NCI-H1436 (cell line): ENCODE measurements around the gene ACADS.
A peak's percentile ranks its signal among the peaks of the same experiment; 100 is the strongest.

Source experiments
- DNase-seq: peaks from one replicate; lab custom pipeline; 2025; lab: John Stamatoyannopoulos, UW

The ACADS gene

GRCh38 chr12:120725659-120726509, at the start of gene ACADS:
Gene ACADS, plus strand, starts transcription at chr12:120725826. Its CDS starts 60 bp downstream, at chr12:120725886.
- peak; percentile 88 for DNase-seq

- no peak for DNase-seq
Observed at GRCh38 chr12:120677765-120678473, 47.7 kb upstream of the ACADS start.

- DNase-seq = no peak
Observed at GRCh38 chr12:120678572-120678971, 47.1 kb upstream of the ACADS start.

- no peak for DNase-seq
Observed at GRCh38 chr12:120680165-120680738, 45.4 kb upstream of the ACADS start.

- DNase-seq = no peak
Observed at GRCh38 chr12:120684523-120684932, 41.1 kb upstream of the ACADS start.

- DNase-seq = no peak
Observed at GRCh38 chr12:120685522-120685921, 40.1 kb upstream of the ACADS start.

- peak; percentile 98 for DNase-seq
Observed at GRCh38 chr12:120686151-120686689, 39.4 kb upstream of the ACADS start.

GRCh38 chr12:120686690-120687577, 38.7 kb upstream of the ACADS start, which contains the start of gene MLEC:
Gene MLEC, plus strand, starts transcription at chr12:120687149. Its CDS starts 148 bp downstream, at chr12:120687297.
- DNase-seq = peak; percentile 96

- no peak for DNase-seq
Observed at GRCh38 chr12:120687578-120688289, 37.9 kb upstream of the ACADS start.

GRCh38 chr12:120688527-120689071, 37.0 kb upstream of the ACADS start:
- DNase-seq = no peak

GRCh38 chr12:120689397-120690082, 36.1 kb upstream of the ACADS start:
- no peak for DNase-seq

- no peak for DNase-seq
Observed at GRCh38 chr12:120690083-120690450, 35.6 kb upstream of the ACADS start.

- DNase-seq = no peak
Observed at GRCh38 chr12:120690978-120691377, 34.6 kb upstream of the ACADS start.

- DNase-seq = no peak
Observed at GRCh38 chr12:120692524-120693033, 33.0 kb upstream of the ACADS start.

GRCh38 chr12:120693848-120694247, 31.8 kb upstream of the ACADS start:
- no peak for DNase-seq

GRCh38 chr12:120696626-120697025, 29.0 kb upstream of the ACADS start:
- no peak for DNase-seq

- DNase-seq = no peak
Observed at GRCh38 chr12:120697344-120697743, 28.3 kb upstream of the ACADS start.

GRCh38 chr12:120698665-120699064, 27.0 kb upstream of the ACADS start:
- no peak for DNase-seq

GRCh38 chr12:120699553-120699952, 26.1 kb upstream of the ACADS start:
- DNase-seq = no peak

GRCh38 chr12:120700886-120701285, 24.7 kb upstream of the ACADS start:
- no peak for DNase-seq
